A549 (cell line): ENCODE data around the gene LRP3. TPM values are rescaled to one million over a fixed set of nuclear protein-coding genes. Genes with fewer than 3 reads are reported as not detected.

ENCODE experiments used
- ATAC-seq, 2 experiments: fragments of 200-7000 bp in 1 of 2; fragments of >200 bp in 1 of 2; cut with Nextera tagmentation in 1 of 2; cut with Tn5 transposase in 1 of 2; 3 replicates each; pipeline versions ENCODE4 v1.8.0 to v1.9.1; 2018 to 2020; ENCODE audit warnings: mild to moderate bottlenecking in 1 of 2, moderate library complexity in 1 of 2
- CTCF ChIA-PET: fragments of 300-600 bp; sonication (Branson Sonifier 250); formaldehyde crosslinking; extraction: SDS; loops from one replicate; lab custom pipeline; 2021; ENCODE audit warnings: antibody characterized with exemption, inconsistent platforms; lab: Yijun Ruan, JAX
- POLR2A ChIA-PET: fragments of 350-600 bp; formaldehyde crosslinking; extraction: SDS; loops from one replicate; lab custom pipeline; 2021; ENCODE audit warnings: antibody characterized with exemption, inconsistent platforms; lab: Yijun Ruan, JAX
- DNase-seq, 2 experiments: peaks; one replicate each; pipeline versions ENCODE4 v3.0.0 to v3.0.0-alpha.2; 2011 to 2016; ENCODE audit warnings: low read depth in 1 of 2, low spot score in 1 of 2
- FAIRE-seq: peaks from 2 replicates; lab custom pipeline; 2011; peaks lifted over from hg19 to GRCh38; lab: Jason Lieb, UNC
- H3K27ac ChIP-seq, 2 experiments: fragments of >200 bp; sonication (Bioruptor Twin); formaldehyde crosslinking; 3 replicates each; pipeline ENCODE4 v1.5.1; 2016 to 2017
- H3K4me1 ChIP-seq: fragments of >200 bp; sonication (Bioruptor Twin); formaldehyde crosslinking; 3 replicates; pipeline ENCODE4 v1.6.1; 2016
- H3K4me2 ChIP-seq: fragments of >200 bp; sonication (Bioruptor Twin); formaldehyde crosslinking; 3 replicates; pipeline ENCODE4 v1.6.1; 2016
- H3K4me3 ChIP-seq: fragments of >200 bp; sonication (Bioruptor Twin); formaldehyde crosslinking; 3 replicates; pipeline ENCODE4 v1.5.1; 2016
- H3K9me3 ChIP-seq: fragments of >200 bp; sonication (Bioruptor Twin); formaldehyde crosslinking; 3 replicates; pipeline ENCODE4 v1.6.1; 2016
- BHLHE40 ChIP-seq: IDR thresholded peaks from 2 replicates; pipeline ENCODE4 v1.6.1; 2012; ENCODE audit warnings: low read depth, low read length, inconsistent platforms
- CBX2 ChIP-seq: fragments of 200-600 bp; sonication (generic); IDR thresholded peaks from 2 replicates; pipeline ENCODE4 v1.6.1; 2016; ENCODE audit warnings: low read depth, mild to moderate bottlenecking, borderline replicate concordance
- CBX8 ChIP-seq: fragments of 200-600 bp; sonication (generic); IDR thresholded peaks from 2 replicates; pipeline ENCODE4 v1.6.1; 2016
- EP300 ChIP-seq, 2 experiments: fragments of >200 bp; sonication (Bioruptor Twin); formaldehyde crosslinking; IDR thresholded peaks; 2 replicates in 1 of 2; 3 replicates in 1 of 2; pipeline ENCODE4 v1.6.1; 2016 to 2017
- ESRRA ChIP-seq: fragments of 150-350 bp; IDR thresholded peaks from 2 replicates; pipeline ENCODE4 v1.6.1; 2014; ENCODE audit warnings: mild to moderate bottlenecking, low read length, borderline replicate concordance
- FOSB ChIP-seq: fragments of 250-450 bp; sonication (Bioruptor Pico); IDR thresholded peaks from 2 replicates; pipeline ENCODE4 v1.5.0; 2020; ENCODE audit warnings: mild to moderate bottlenecking, moderate library complexity
- GATA3 ChIP-seq: IDR thresholded peaks from 2 replicates; pipeline ENCODE4 v1.6.1; 2012; ENCODE audit warnings: borderline replicate concordance
- HDAC2 ChIP-seq: fragments of 200-600 bp; sonication (generic); IDR thresholded peaks from 2 replicates; pipeline ENCODE4 v1.6.1; 2016
- HMGXB4 ChIP-seq: fragments of 250-450 bp; sonication (Bioruptor Pico); IDR thresholded peaks from 2 replicates; pipeline ENCODE4 v1.5.0; 2021; ENCODE audit warnings: mild to moderate bottlenecking, moderate library complexity, borderline replicate concordance
- JUNB ChIP-seq: fragments of >200 bp; sonication (Bioruptor Twin); formaldehyde crosslinking; IDR thresholded peaks from 2 replicates; pipeline ENCODE4 v1.6.1; 2016
- PHF8 ChIP-seq: fragments of 200-600 bp; sonication (generic); IDR thresholded peaks from 2 replicates; pipeline ENCODE4 v1.6.1; 2016; ENCODE audit warnings: low read depth, mild to moderate bottlenecking, antibody characterized with exemption, moderate library complexity, borderline replicate concordance
- REST ChIP-seq: fragments of 200-600 bp; sonication (generic); IDR thresholded peaks from 2 replicates; pipeline ENCODE4 v1.6.1; 2016; ENCODE audit warnings: antibody characterized with exemption, mild to moderate bottlenecking, moderate library complexity
- RNF2 ChIP-seq: fragments of 200-600 bp; sonication (generic); IDR thresholded peaks from 2 replicates; pipeline ENCODE4 v1.6.1; 2016; ENCODE audit warnings: low read depth, mild to moderate bottlenecking, antibody characterized with exemption, moderate library complexity, borderline replicate concordance
- SMC3 ChIP-seq: fragments of >200 bp; sonication (Bioruptor Twin); formaldehyde crosslinking; IDR thresholded peaks from 3 replicates; pipeline ENCODE4 v1.6.1; 2018; ENCODE audit warnings: inconsistent platforms
- USF2 ChIP-seq: fragments of 450-650 bp; IDR thresholded peaks from 2 replicates; pipeline ENCODE4 v1.6.1; 2014; ENCODE audit warnings: antibody characterized with exemption
- ZNF302 ChIP-seq: fragments of 250-450 bp; sonication (Bioruptor Pico); IDR thresholded peaks from 2 replicates; pipeline ENCODE4 v1.9.0; 2021; ENCODE audit warnings: inconsistent platforms, mild to moderate bottlenecking, moderate library complexity
- WGBS: methylation state at CpG from one replicate; pipeline ENCODE4 v1.1.6; 2017; ENCODE audit errors: missing lambda C conversion rate; 5-methylcytosine and 5-hydroxymethylcytosine counted together
- polyA plus RNA-seq, 4 experiments: library from polyadenylated mRNA; depleted of rRNA in 3 of 4; stranded (reverse); fragments of >200 nt; fragmentation: RNase III in 1 of 4; extraction: RNeasy Plus Mini Kit Qiagen cat#74134 plus additional on column Dnase treatment in 1 of 4; gene quantifications; 2 replicates in 3 of 4; 3 replicates in 1 of 4; pipeline ENCODE4 v1.2.3, GENCODE V29; 2011 to 2017

The LRP3 gene
- polyA plus RNA-seq, 2 of the 4 experiments (the other 2 are of a cell fraction) = 10.9 to 25.1 TPM

GRCh38 chr19:33235996-33236350 is 41.8 kb downstream of the LRP3 start:
- POLR2A ChIA-PET = interaction anchor here (1.6 kb wide), 1 partner anchor 67 kb away, joined by 5 read pairs; the partner anchor contains the start of gene CEBPA
- no peak for DNase-seq
- H3K4me2 ChIP-seq = no peak overlapping the region
- H3K4me1 ChIP-seq = no peaks in the 10 kb centered on the region; the same call in 2 of the 3 replicates
- WGBS = 87% methylated on average over 20 of the region's 20 CpGs
- CTCF ChIA-PET = interaction anchor here (0.7 to 16.3 kb wide), 41 partner anchors 11 to 889 kb away, joined by 3 to 1493 read pairs (median 7); partner anchors contain the start of genes CEBPA, CEBPG and SLC7A10
- ATAC-seq = no peak
- TF ChIP-seq EP300 (IDR thresholded peaks at IDR 0.05) (no peak), BHLHE40 (no peak), JUNB (no peak), PHF8 (no peak), USF2 (no peak), HDAC2 (no peak), CBX2 (no peak), FOSB (CRISPR knock-in tag) (no peak), ZNF302 (CRISPR knock-in tag) (no peak), RNF2 (no peak)
- H3K4me3 ChIP-seq = no peak overlapping the region
- H3K27ac ChIP-seq = no peak overlapping the region
- FAIRE-seq = no peak
- no peaks in the 10 kb centered on the region for H3K9me3 ChIP-seq

GRCh38 chr19:33236696-33237390 is 42.7 kb downstream of the LRP3 start:
- Histone ChIP-seq H3K4me2 (no peak overlapping the region), H3K4me3 (no peak overlapping the region), H3K9me3 (no peaks in the 10 kb centered on the region), H3K4me1 (peaks cover 3% of the 10 kb centered on the region; the same call in 1 of the 3 replicates), H3K27ac (no peak overlapping the region)
- TF ChIP-seq JUNB (no peak), ZNF302 (CRISPR knock-in tag) (no peak), HMGXB4 (CRISPR knock-in tag) (no peak), EP300 (IDR thresholded peaks at IDR 0.05) (no peak), SMC3 (no peak), REST (no peak), ESRRA (no peak), GATA3 (no peak), CBX8 (no peak)
- ChIA-PET CTCF (interaction anchor here (0.6 to 16.3 kb wide), 25 partner anchors 10 to 852 kb away, joined by 3 to 1493 read pairs (median 23); partner anchors contain the start of genes CEBPA, CEBPG and SLC7A10), POLR2A (interaction anchor here (0.7 to 1.6 kb wide), 2 partner anchors 66 to 137 kb away, joined by 4 to 5 read pairs; partner anchors contain the start of genes CEBPA and CEBPG)
- no peak for DNase-seq
- no peak for FAIRE-seq
- 73% methylated on average over 16 of the region's 16 CpGs for WGBS
- no peak for ATAC-seq
